Prostate gland (tissue), 2 donors: Measurements from ENCODE around the gene BLNK. TPM values are rescaled to one million over a fixed set of nuclear protein-coding genes. Genes with fewer than 3 reads are reported as not detected.

Source experiments
- DNase-seq: peaks from one replicate; pipeline ENCODE4 v3.0.0-alpha.2; 2019; ENCODE audit warnings: low spot score
- H3K27ac ChIP-seq, 2 donors: fragments of 200-600 bp; sonication (generic); 2 replicates each; pipeline ENCODE4 v1.5.1; 2017 to 2019
- H3K27me3 ChIP-seq: fragments of 200-600 bp; sonication (generic); replicated peaks from 2 replicates; pipeline ENCODE4 v1.5.1; 2019; ENCODE audit not compliant: insufficient read depth
- H3K36me3 ChIP-seq, 2 donors: fragments of 200-600 bp; sonication (generic); 1 replicate in 1 of 2; 2 replicates in 1 of 2; pipeline versions ENCODE4 v1.5.1 to v1.8.1; 2017 to 2019
- H3K4me1 ChIP-seq: fragments of 200-600 bp; sonication (generic); replicated peaks from 2 replicates; pipeline ENCODE4 v1.5.1; 2019
- H3K4me3 ChIP-seq, 2 donors: fragments of 200-600 bp; sonication (generic); 2 replicates each; pipeline ENCODE4 v1.5.1; 2017 to 2019
- H3K9me3 ChIP-seq: fragments of 200-600 bp; sonication (generic); 2 replicates; pipeline ENCODE4 v1.5.1; 2017
- CTCF ChIP-seq, 4 experiments: fragments of 200-600 bp in 2 of 4; fragments of 450-650 bp in 2 of 4; sonication (generic) in 2 of 4; IDR thresholded peaks; 1 replicate in 3 of 4; 2 replicates in 1 of 4; pipeline ENCODE4 v1.5.1; 2016 to 2019; ENCODE audit warnings: antibody characterized with exemption in 4 of 4, mild to moderate bottlenecking in 2 of 4, moderate library complexity in 2 of 4
- POLR2A ChIP-seq: fragments of 450-650 bp; IDR thresholded peaks from one replicate; pipeline ENCODE4 v1.6.1; 2016; ENCODE audit warnings: antibody characterized with exemption, mild to moderate bottlenecking
- POLR2AphosphoS5 ChIP-seq: sonication (generic); formaldehyde crosslinking; IDR thresholded peaks from one replicate; pipeline ENCODE4 v1.6.1; 2017; ENCODE audit warnings: antibody characterized with exemption
- WGBS: methylation state at CpG from one replicate; pipeline ENCODE4 v1.1.5; 2018; 5-methylcytosine and 5-hydroxymethylcytosine counted together
- intact Hi-C: fragments of 100-400 bp; cut with DNase I; formaldehyde crosslinking; loops from one replicate; pipeline ENCODE4 v1.14.2; 2022
- total RNA-seq, 2 donors: library from RNA; depleted of rRNA; stranded (reverse); fragments of >200 nt; gene quantifications; one replicate each; pipeline ENCODE4 v1.1.0, GENCODE V29; 2016

Gene BLNK
- total RNA-seq, 2 donors from 2014 or later: 4.8 to 8.2 TPM

GRCh38 chr10:96250349-96250748 is 21.0 kb downstream of the BLNK start:
- Histone ChIP-seq H3K36me3 (no peaks in the 10 kb centered on the region), H3K27me3 (no peaks in the 10 kb centered on the region), H3K4me1 (no peaks in the 10 kb centered on the region), H3K4me3 (no peak overlapping the region), H3K9me3 (no peaks in the 10 kb centered on the region), H3K27ac (no peak overlapping the region)
- intact Hi-C loops: no loop called here
- no peak for DNase-seq
- WGBS: 66% methylated on average over 1 of the region's 1 CpG
- TF ChIP-seq POLR2AphosphoS5: no peak
- TF ChIP-seq POLR2A: no peak
- TF ChIP-seq CTCF (IDR thresholded peaks at IDR 0.05): no peak

GRCh38 chr10:96249264-96249663 is 22.1 kb downstream of the BLNK start:
- no peak overlapping the region for H3K27ac ChIP-seq

GRCh38 chr10:96244354-96244753 is 27.0 kb downstream of the BLNK start:
- no peaks in the 10 kb centered on the region for H3K4me1 ChIP-seq
- H3K27me3 ChIP-seq: no peaks in the 10 kb centered on the region
- TF ChIP-seq POLR2AphosphoS5: no peak
- H3K4me3 ChIP-seq: no peak overlapping the region
- H3K27ac ChIP-seq: no peak overlapping the region
- no peaks in the 10 kb centered on the region for H3K36me3 ChIP-seq
- no peaks in the 10 kb centered on the region for H3K9me3 ChIP-seq
- DNase-seq: no peak
- intact Hi-C loops: no loop called here
- WGBS: 94% methylated on average over 7 of the region's 7 CpGs

More at GRCh38 chr10:96249264-96249663, 22.1 kb downstream of the BLNK start:
- Histone ChIP-seq H3K4me3 (no peak overlapping the region), H3K27me3 (no peaks in the 10 kb centered on the region), H3K36me3 (no peaks in the 10 kb centered on the region), H3K4me1 (no peaks in the 10 kb centered on the region), H3K9me3 (no peaks in the 10 kb centered on the region)
- TF ChIP-seq POLR2AphosphoS5: no peak
- TF ChIP-seq CTCF (IDR thresholded peaks at IDR 0.05): no peak
- TF ChIP-seq POLR2A: no peak
- DNase-seq: no peak
- intact Hi-C loops: no loop called here
- WGBS: 86% methylated on average over 5 of the region's 5 CpGs

- no peak for DNase-seq
- intact Hi-C loops: no loop called here
- Histone ChIP-seq H3K9me3 (no peaks in the 10 kb centered on the region), H3K27ac (no peak overlapping the region), H3K4me3 (no peak overlapping the region), H3K4me1 (no peaks in the 10 kb centered on the region), H3K36me3 (no peaks in the 10 kb centered on the region), H3K27me3 (no peaks in the 10 kb centered on the region)
- TF ChIP-seq POLR2A (no peak), CTCF (IDR thresholded peaks at IDR 0.05) (no peak), POLR2AphosphoS5 (no peak)
- WGBS: 89% methylated on average over 4 of the region's 4 CpGs
These were observed 28.1 kb downstream of the BLNK start for GRCh38 chr10:96243296-96243695.

GRCh38 chr10:96242822-96243221 is 28.5 kb downstream of the BLNK start:
- no peaks in the 10 kb centered on the region for H3K4me1 ChIP-seq
- H3K4me3 ChIP-seq: no peak overlapping the region
- no peak overlapping the region for H3K27ac ChIP-seq
- no peaks in the 10 kb centered on the region for H3K9me3 ChIP-seq
- intact Hi-C loops: no loop called here
- H3K27me3 ChIP-seq: no peaks in the 10 kb centered on the region
- no peak for TF ChIP-seq CTCF (IDR thresholded peaks at IDR 0.05)
- no peak for TF ChIP-seq POLR2AphosphoS5
- no peak for TF ChIP-seq POLR2A
- DNase-seq: no peak
- H3K36me3 ChIP-seq: no peaks in the 10 kb centered on the region
- WGBS: 84% methylated on average over 2 of the region's 2 CpGs
